Muscle layer of duodenum (tissue), 2 donors: ENCODE measurements around the gene CSF2.

Experiments used
- H3K27ac ChIP-seq: one replicate; pipeline ENCODE4 v1.7.0; 2013; ENCODE audit warnings: mild to moderate bottlenecking, low read length
- H3K27me3 ChIP-seq: one replicate; pipeline ENCODE4 v1.7.0; 2013; ENCODE audit warnings: low read depth, mild to moderate bottlenecking, control low read depth, low read length
- H3K36me3 ChIP-seq, 2 donors: one replicate each; pipeline ENCODE4 v1.7.0; 2013; ENCODE audit warnings: low read length in 2 of 2, control low read depth in 1 of 2, mild to moderate bottlenecking in 1 of 2; ENCODE audit not compliant: insufficient read depth in 2 of 2, control insufficient read depth in 1 of 2
- H3K4me1 ChIP-seq, 2 donors: one replicate each; pipeline ENCODE4 v1.7.0; 2013; ENCODE audit warnings: low read length in 2 of 2, mild to moderate bottlenecking in 2 of 2, control low read depth in 1 of 2, moderate library complexity in 1 of 2; ENCODE audit not compliant: insufficient read depth in 2 of 2, control insufficient read depth in 1 of 2
- H3K4me3 ChIP-seq, 2 donors: one replicate each; pipeline ENCODE4 v1.7.0; 2013; ENCODE audit warnings: low read length in 2 of 2, low read depth in 1 of 2, mild to moderate bottlenecking in 1 of 2
- H3K9me3 ChIP-seq, 2 donors: one replicate each; pipeline ENCODE4 v1.7.0; 2013; ENCODE audit warnings: low read length in 2 of 2, control low read depth in 1 of 2, mild to moderate bottlenecking in 1 of 2; ENCODE audit not compliant: control insufficient read depth in 1 of 2
- donor health status: healthy.

CSF2 gene

DNA sequence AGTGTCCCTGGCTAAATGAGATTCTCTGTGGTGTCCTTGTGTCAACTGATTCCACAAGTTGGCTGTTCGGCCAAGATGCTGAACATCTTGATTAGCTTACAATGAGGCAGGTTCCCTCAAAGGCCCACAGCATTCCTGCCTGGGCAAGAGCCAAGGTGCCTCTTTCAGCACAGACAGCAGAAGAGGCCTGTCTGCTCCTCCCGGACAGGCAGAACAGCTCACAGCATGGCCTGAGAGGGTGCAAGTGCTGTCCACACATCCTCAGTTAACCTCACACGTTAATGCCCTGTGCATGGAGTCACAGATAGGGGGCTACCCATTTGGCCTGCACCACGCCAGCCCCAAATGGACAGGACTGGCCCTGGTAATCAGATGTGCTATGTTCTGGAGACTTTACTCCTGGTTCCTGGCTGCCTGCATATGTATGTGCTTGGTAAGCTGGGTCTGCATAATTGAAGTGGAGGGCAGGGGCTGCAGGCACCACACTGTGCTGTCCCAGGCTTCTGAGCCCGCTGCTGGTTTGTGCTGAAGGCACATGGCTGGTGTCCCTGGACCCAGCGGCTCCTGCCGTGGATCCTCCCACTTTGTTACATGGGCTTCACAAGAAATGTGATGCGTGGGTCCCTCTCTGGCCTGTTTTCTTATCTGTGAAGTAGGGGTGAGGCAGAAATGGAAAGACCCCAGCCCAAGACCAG is 8.9 kb downstream of the CSF2 start:
- no peaks in the 10 kb centered on the region for H3K4me1 ChIP-seq
- no peak overlapping the region for H3K27ac ChIP-seq
- no peak overlapping the region for H3K4me3 ChIP-seq
- no peaks in the 10 kb centered on the region for H3K9me3 ChIP-seq
- peaks cover 5% of the 10 kb centered on the region for H3K27me3 ChIP-seq
- H3K36me3 ChIP-seq: no peaks in the 10 kb centered on the region

- Histone ChIP-seq H3K4me3 (no peak overlapping the region), H3K27me3 (peaks cover 5% of the 10 kb centered on the region), H3K9me3 (no peaks in the 10 kb centered on the region)
Measured at GRCh38 chr5:132083071-132083678, 9.6 kb downstream of the CSF2 start.

DNA sequence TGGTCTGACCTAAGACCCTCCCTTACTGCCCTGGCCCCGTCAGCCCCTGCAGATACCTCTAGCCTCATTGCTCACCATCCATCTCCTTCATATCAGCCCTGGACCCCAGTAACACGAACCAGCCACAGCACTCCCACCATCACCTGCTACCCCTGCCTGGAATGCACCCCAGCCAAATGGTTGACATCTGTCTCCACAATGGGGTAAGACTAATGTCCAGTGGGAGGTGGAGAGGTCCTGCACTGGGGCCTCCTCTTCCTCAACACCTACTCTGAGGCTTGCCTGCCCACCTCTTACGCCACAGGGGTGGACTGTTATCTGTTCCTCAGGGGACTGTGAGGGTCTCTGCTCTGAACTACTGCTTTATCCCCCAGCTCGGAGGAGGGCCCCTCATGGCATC is 12.1 kb downstream of the CSF2 start:
- no peak overlapping the region for H3K27ac ChIP-seq

More at GRCh38 chr5:132083071-132083678, 9.6 kb downstream of the CSF2 start:
- Histone ChIP-seq H3K4me1 (no peaks in the 10 kb centered on the region), H3K27ac (no peak overlapping the region), H3K36me3 (no peaks in the 10 kb centered on the region)

GRCh38 chr5:132086277-132086794 is 12.7 kb downstream of the CSF2 start:
- Histone ChIP-seq H3K4me3 (no peak overlapping the region), H3K27me3 (peaks cover 5% of the 10 kb centered on the region), H3K9me3 (no peaks in the 10 kb centered on the region), H3K4me1 (no peaks in the 10 kb centered on the region), H3K36me3 (no peaks in the 10 kb centered on the region), H3K27ac (no peak overlapping the region)

More for the DNA sequence above, 12.1 kb downstream of the CSF2 start:
- Histone ChIP-seq H3K36me3 (no peaks in the 10 kb centered on the region), H3K9me3 (no peaks in the 10 kb centered on the region), H3K27me3 (peaks cover 5% of the 10 kb centered on the region), H3K4me3 (no peak overlapping the region), H3K4me1 (no peaks in the 10 kb centered on the region)

GRCh38 chr5:132087176-132087575 is 13.6 kb downstream of the CSF2 start:
- Histone ChIP-seq H3K9me3 (no peaks in the 10 kb centered on the region), H3K27me3 (peaks cover 5% of the 10 kb centered on the region), H3K4me3 (no peak overlapping the region), H3K27ac (no peak overlapping the region), H3K36me3 (no peaks in the 10 kb centered on the region), H3K4me1 (no peaks in the 10 kb centered on the region)

DNA sequence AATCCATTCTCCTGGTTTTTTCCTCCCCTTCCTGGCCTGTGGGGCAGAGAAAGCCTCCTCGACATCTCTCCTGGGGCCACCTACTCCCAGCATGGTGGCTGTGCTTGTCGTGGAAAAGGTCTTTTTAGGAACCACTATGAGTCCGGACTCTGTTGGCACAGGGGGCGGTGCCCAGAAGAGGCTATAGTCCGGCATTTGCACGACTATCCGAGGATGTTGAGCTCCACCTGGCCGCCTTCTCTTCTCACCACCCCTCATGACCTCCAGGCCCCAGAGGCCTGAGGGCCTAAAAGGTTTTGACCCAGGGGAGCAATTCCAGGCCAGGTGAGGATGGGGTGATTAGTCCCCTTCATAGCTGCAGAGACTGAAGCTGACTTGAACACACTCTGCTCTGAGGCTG is 14.1 kb downstream of the CSF2 start:
- Histone ChIP-seq H3K36me3 (no peaks in the 10 kb centered on the region), H3K9me3 (no peaks in the 10 kb centered on the region), H3K27me3 (peaks cover 5% of the 10 kb centered on the region), H3K4me3 (no peak overlapping the region), H3K4me1 (no peaks in the 10 kb centered on the region), H3K27ac (no peak overlapping the region)

GRCh38 chr5:132089363-132089762 is 15.8 kb downstream of the CSF2 start:
- Histone ChIP-seq H3K4me3 (no peak overlapping the region), H3K27me3 (peaks cover 5% of the 10 kb centered on the region)

GRCh38 chr5:132090107-132090506 is 16.5 kb downstream of the CSF2 start:
- Histone ChIP-seq H3K36me3 (no peaks in the 10 kb centered on the region), H3K27ac (no peak overlapping the region), H3K27me3 (peaks cover 3% of the 10 kb centered on the region), H3K4me1 (no peaks in the 10 kb centered on the region), H3K4me3 (no peak overlapping the region), H3K9me3 (no peaks in the 10 kb centered on the region)

More at GRCh38 chr5:132089363-132089762, 15.8 kb downstream of the CSF2 start:
- Histone ChIP-seq H3K9me3 (no peaks in the 10 kb centered on the region), H3K4me1 (no peaks in the 10 kb centered on the region), H3K27ac (no peak overlapping the region), H3K36me3 (no peaks in the 10 kb centered on the region)

DNA sequence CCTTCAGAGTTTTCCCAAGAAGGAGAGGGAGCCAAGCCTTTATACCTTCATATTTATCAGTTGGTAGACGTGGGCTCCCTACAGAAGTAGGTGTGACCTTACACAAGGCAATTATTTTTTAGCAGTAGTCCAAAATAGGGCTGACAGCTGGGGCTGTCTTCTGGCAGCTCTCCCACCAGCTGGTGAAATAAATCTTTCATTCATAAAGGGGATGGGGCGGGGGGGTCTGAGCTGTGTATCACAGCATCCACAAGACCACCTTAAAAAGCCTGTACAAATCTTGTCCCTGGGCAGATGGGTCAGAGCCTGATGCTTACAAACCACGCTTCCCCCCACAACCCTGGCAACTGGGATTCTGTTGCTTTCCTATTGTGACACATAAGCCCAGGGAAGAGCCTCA is 19.7 kb downstream of the CSF2 start:
- no peak overlapping the region for H3K27ac ChIP-seq
- no peaks in the 10 kb centered on the region for H3K27me3 ChIP-seq
- no peaks in the 10 kb centered on the region for H3K36me3 ChIP-seq
- no peak overlapping the region for H3K4me3 ChIP-seq
- no peaks in the 10 kb centered on the region for H3K9me3 ChIP-seq
- no peaks in the 10 kb centered on the region for H3K4me1 ChIP-seq

GRCh38 chr5:132094393-132095076 is 20.9 kb downstream of the CSF2 start:
- no peaks in the 10 kb centered on the region for H3K27me3 ChIP-seq
- no peaks in the 10 kb centered on the region for H3K36me3 ChIP-seq
- H3K9me3 ChIP-seq: no peaks in the 10 kb centered on the region
- no peak overlapping the region for H3K4me3 ChIP-seq
- H3K4me1 ChIP-seq: no peaks in the 10 kb centered on the region
- H3K27ac ChIP-seq: no peak overlapping the region

GRCh38 chr5:132095077-132095410 is 21.5 kb downstream of the CSF2 start:
- no peak overlapping the region for H3K4me3 ChIP-seq
- no peak overlapping the region for H3K27ac ChIP-seq
- no peaks in the 10 kb centered on the region for H3K4me1 ChIP-seq
- H3K36me3 ChIP-seq: no peaks in the 10 kb centered on the region
- H3K27me3 ChIP-seq: no peaks in the 10 kb centered on the region
- no peaks in the 10 kb centered on the region for H3K9me3 ChIP-seq
